SK-N-SH treated with all-trans-retinoic acid at 6 μM for 48 hours (cell line): ENCODE data around the gene OR2T35.

Experiments
- ATAC-seq: fragments of 200-7000 bp; cut with Tn5 transposase; 3 replicates; pipeline ENCODE4 v1.9.1; 2020; ENCODE audit warnings: mild to moderate bottlenecking, moderate library complexity
- ARNTL ChIP-seq: fragments of 450-650 bp; formaldehyde crosslinking; IDR thresholded peaks from 2 replicates; pipeline ENCODE4 v1.5.0; 2020; ENCODE audit warnings: low read depth, mild to moderate bottlenecking, moderate library complexity, borderline replicate concordance
- BACH2 ChIP-seq: fragments of 250-450 bp; sonication (Bioruptor Pico); IDR thresholded peaks from 2 replicates; pipeline ENCODE4 v1.9.0; 2021; ENCODE audit warnings: mild to moderate bottlenecking, borderline replicate concordance
- CREB5 ChIP-seq: fragments of 250-450 bp; sonication (Bioruptor Pico); IDR thresholded peaks from 2 replicates; pipeline ENCODE4 v1.5.1; 2020; ENCODE audit warnings: low read depth, mild to moderate bottlenecking, moderate library complexity
- CSDC2 ChIP-seq: fragments of 250-450 bp; sonication (Bioruptor Pico); IDR thresholded peaks from 2 replicates; pipeline ENCODE4 v1.5.0; 2020; ENCODE audit warnings: mild to moderate bottlenecking, moderate library complexity
- CSRNP3 ChIP-seq: fragments of 250-450 bp; sonication (Bioruptor Pico); IDR thresholded peaks from 2 replicates; pipeline ENCODE4 v1.5.1; 2021; ENCODE audit warnings: mild to moderate bottlenecking, moderate library complexity
- ESRRG ChIP-seq: fragments of 250-450 bp; sonication (Bioruptor Pico); IDR thresholded peaks from 2 replicates; pipeline ENCODE4 v1.6.1; 2021; ENCODE audit warnings: mild to moderate bottlenecking
- GLIS3 ChIP-seq: fragments of 250-450 bp; sonication (Bioruptor Pico); IDR thresholded peaks from 2 replicates; pipeline ENCODE4 v1.5.0; 2020; ENCODE audit warnings: mild to moderate bottlenecking, moderate library complexity
- ISL1 ChIP-seq: fragments of 250-450 bp; sonication (Bioruptor Pico); IDR thresholded peaks from 2 replicates; pipeline ENCODE4 v2.1.2; 2022; ENCODE audit warnings: mild to moderate bottlenecking, moderate library complexity
- PPARA ChIP-seq: fragments of 250-450 bp; sonication (Bioruptor Pico); IDR thresholded peaks from 2 replicates; pipeline ENCODE4 v1.5.0; 2020; ENCODE audit warnings: mild to moderate bottlenecking, borderline replicate concordance
- RARB ChIP-seq: fragments of 250-450 bp; sonication (Bioruptor Pico); IDR thresholded peaks from 2 replicates; pipeline ENCODE4 v1.8.0; 2021; ENCODE audit warnings: mild to moderate bottlenecking, moderate library complexity
- SNAI2 ChIP-seq: fragments of 250-450 bp; sonication (Bioruptor Pico); IDR thresholded peaks from 2 replicates; pipeline ENCODE4 v1.5.0; 2020; ENCODE audit warnings: mild to moderate bottlenecking, moderate library complexity
- TCF4 ChIP-seq: fragments of 250-450 bp; sonication (Bioruptor Pico); IDR thresholded peaks from 2 replicates; pipeline ENCODE4 v1.8.0; 2021; ENCODE audit warnings: mild to moderate bottlenecking, moderate library complexity, borderline replicate concordance
- TOX ChIP-seq: fragments of 250-450 bp; sonication (Bioruptor Pico); IDR thresholded peaks from 2 replicates; pipeline ENCODE4 v1.8.0; 2021; ENCODE audit warnings: mild to moderate bottlenecking, moderate library complexity, borderline replicate concordance
- TSHZ2 ChIP-seq: fragments of 250-450 bp; sonication (Bioruptor Pico); IDR thresholded peaks from 2 replicates; pipeline ENCODE4 v1.5.0; 2020; ENCODE audit warnings: mild to moderate bottlenecking, moderate library complexity
- ZFP3 ChIP-seq: fragments of 250-450 bp; sonication (Bioruptor Pico); IDR thresholded peaks from 2 replicates; pipeline ENCODE4 v1.5.0; 2020; ENCODE audit warnings: mild to moderate bottlenecking, moderate library complexity
- ZFP30 ChIP-seq: fragments of 450-650 bp; formaldehyde crosslinking; IDR thresholded peaks from 2 replicates; pipeline ENCODE4 v1.5.0; 2022; ENCODE audit warnings: mild to moderate bottlenecking, moderate library complexity
- ZNF565 ChIP-seq: fragments of 450-650 bp; formaldehyde crosslinking; conservative IDR thresholded peaks from 2 replicates; pipeline ENCODE4 v1.5.0; 2020; ENCODE audit warnings: low read depth, mild to moderate bottlenecking, moderate library complexity
- ZNF70 ChIP-seq: fragments of 450-650 bp; formaldehyde crosslinking; IDR thresholded peaks from 2 replicates; pipeline ENCODE4 v1.5.0; 2020; ENCODE audit warnings: mild to moderate bottlenecking, moderate library complexity
- TF ChIP-seq, protein P1 (sequence below): fragments of 250-450 bp; sonication (Bioruptor Pico); IDR thresholded peaks from 2 replicates; pipeline ENCODE4 v1.8.0; 2021; ENCODE audit warnings: low read depth, mild to moderate bottlenecking, moderate library complexity, borderline replicate concordance

Gene OR2T35

DNA sequence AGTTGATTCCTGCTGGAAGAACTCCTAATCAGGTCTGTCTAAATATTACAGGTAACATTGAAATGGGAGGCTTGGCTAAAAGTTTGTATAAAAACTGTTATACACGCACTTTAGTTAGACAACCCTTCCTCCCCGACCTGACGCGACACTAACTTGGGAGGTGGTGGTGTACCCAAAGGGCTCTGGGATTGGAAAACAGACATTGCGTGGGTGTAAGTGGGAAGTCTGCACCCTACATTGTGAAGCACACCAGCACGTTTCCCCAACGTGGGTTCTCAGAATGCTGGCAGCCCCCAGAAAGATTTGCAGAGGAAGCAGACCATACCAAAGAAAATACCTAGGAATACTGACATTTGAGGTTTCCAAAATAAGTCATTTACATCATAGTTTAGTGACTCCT is 27.0 kb downstream of the OR2T35 start:
- ATAC-seq = no peak
- TF ChIP-seq TCF4 (CRISPR knock-in tag) (no peak), CSRNP3 (CRISPR knock-in tag) (no peak), ZNF70 (no peak), GLIS3 (CRISPR knock-in tag) (no peak), ZNF565 (CRISPR knock-in tag) (no peak), ESRRG (no peak), ZFP30 (CRISPR knock-in tag) (no peak), CSDC2 (no peak), SNAI2 (no peak), TSHZ2 (CRISPR knock-in tag) (no peak), BACH2 (no peak)
- TF ChIP-seq, protein P1, sequence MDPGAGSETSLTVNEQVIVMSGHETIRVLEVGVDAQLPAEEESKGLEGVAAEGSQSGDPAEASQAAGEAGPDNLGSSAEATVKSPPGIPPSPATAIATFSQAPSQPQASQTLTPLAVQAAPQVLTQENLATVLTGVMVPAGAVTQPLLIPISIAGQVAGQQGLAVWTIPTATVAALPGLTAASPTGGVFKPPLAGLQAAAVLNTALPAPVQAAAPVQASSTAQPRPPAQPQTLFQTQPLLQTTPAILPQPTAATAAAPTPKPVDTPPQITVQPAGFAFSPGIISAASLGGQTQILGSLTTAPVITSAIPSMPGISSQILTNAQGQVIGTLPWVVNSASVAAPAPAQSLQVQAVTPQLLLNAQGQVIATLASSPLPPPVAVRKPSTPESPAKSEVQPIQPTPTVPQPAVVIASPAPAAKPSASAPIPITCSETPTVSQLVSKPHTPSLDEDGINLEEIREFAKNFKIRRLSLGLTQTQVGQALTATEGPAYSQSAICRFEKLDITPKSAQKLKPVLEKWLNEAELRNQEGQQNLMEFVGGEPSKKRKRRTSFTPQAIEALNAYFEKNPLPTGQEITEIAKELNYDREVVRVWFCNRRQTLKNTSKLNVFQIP (CRISPR knock-in tag) = no peak
- TF ChIP-seq, all 23 proteins: peak for 0

GRCh38 chr1:248613742-248614141 is 31.3 kb downstream of the OR2T35 start:
- TF ChIP-seq, protein P1 (CRISPR knock-in tag) = no peak
- TF ChIP-seq ARNTL (CRISPR knock-in tag) (no peak), CSRNP3 (CRISPR knock-in tag) (no peak), PPARA (CRISPR knock-in tag) (no peak), ZFP30 (CRISPR knock-in tag) (no peak), ISL1 (CRISPR knock-in tag) (no peak), ZFP3 (CRISPR knock-in tag) (no peak), TSHZ2 (CRISPR knock-in tag) (no peak), RARB (CRISPR knock-in tag) (no peak), ZNF70 (no peak), ZNF565 (CRISPR knock-in tag) (no peak), CREB5 (CRISPR knock-in tag) (no peak), SNAI2 (no peak), TOX (no peak)
- TF ChIP-seq, all 23 proteins: peak for 0
- no peak for ATAC-seq
